Trophoblast cell (in vitro differentiated cells and primary cell): ENCODE data around the gene FAM184B.

ENCODE experiments used
- DNase-seq, 2 donors: peaks; one replicate each; pipeline ENCODE4 v3.0.0-alpha.2; 2016
- H2AFZ ChIP-seq: 2 replicates; pipeline ENCODE4 v1.6.1; 2013; ENCODE audit warnings: low read length, moderate library complexity, mild to moderate bottlenecking; ENCODE audit not compliant: insufficient read depth, poor library complexity
- H2AK5ac ChIP-seq: 2 replicates; pipeline ENCODE4 v1.6.1; 2013; ENCODE audit warnings: mild to moderate bottlenecking, low read length
- H2BK120ac ChIP-seq: 2 replicates; pipeline ENCODE4 v1.6.1; 2013; ENCODE audit warnings: low read length, mild to moderate bottlenecking, moderate library complexity; ENCODE audit not compliant: insufficient read depth, poor library complexity
- H2BK12ac ChIP-seq: 2 replicates; pipeline ENCODE4 v1.6.1; 2013; ENCODE audit warnings: mild to moderate bottlenecking, low read length, moderate library complexity
- H2BK5ac ChIP-seq: 2 replicates; pipeline ENCODE4 v1.6.1; 2013; ENCODE audit warnings: low read length, low read depth, moderate library complexity, mild to moderate bottlenecking; ENCODE audit not compliant: poor library complexity
- H3K14ac ChIP-seq: 2 replicates; pipeline ENCODE4 v1.6.1; 2013; ENCODE audit warnings: mild to moderate bottlenecking, low read length
- H3K18ac ChIP-seq: 2 replicates; pipeline ENCODE4 v1.6.1; 2013; ENCODE audit warnings: mild to moderate bottlenecking, low read length
- H3K23ac ChIP-seq: 2 replicates; pipeline ENCODE4 v1.6.1; 2013; ENCODE audit warnings: low read length
- H3K27ac ChIP-seq: 2 replicates; pipeline ENCODE4 v1.5.1; 2013; ENCODE audit warnings: low read depth, mild to moderate bottlenecking, inconsistent platforms, low read length, moderate library complexity
- H3K27me3 ChIP-seq: 2 replicates; pipeline ENCODE4 v1.6.1; 2013; ENCODE audit warnings: inconsistent platforms, mild to moderate bottlenecking, low read length, moderate library complexity; ENCODE audit not compliant: insufficient read depth
- H3K36me3 ChIP-seq, 2 experiments: 1 replicate in 1 of 2; 2 replicates in 1 of 2; pipeline ENCODE4 v1.6.1; 2013; ENCODE audit warnings: low read length in 2 of 2, mild to moderate bottlenecking in 2 of 2, moderate library complexity in 1 of 2; ENCODE audit not compliant: insufficient read depth in 2 of 2, control insufficient read depth in 1 of 2
- H3K4ac ChIP-seq: 2 replicates; pipeline ENCODE4 v1.6.1; 2013; ENCODE audit warnings: low read depth, mild to moderate bottlenecking, low read length, moderate library complexity
- H3K4me1 ChIP-seq, 2 experiments: 1 replicate in 1 of 2; 2 replicates in 1 of 2; pipeline ENCODE4 v1.6.1; 2013; ENCODE audit warnings: low read length in 2 of 2, mild to moderate bottlenecking in 2 of 2, moderate library complexity in 1 of 2; ENCODE audit not compliant: insufficient read depth in 2 of 2, control insufficient read depth in 1 of 2
- H3K4me2 ChIP-seq: 2 replicates; pipeline ENCODE4 v1.6.1; 2013; ENCODE audit warnings: inconsistent platforms, mild to moderate bottlenecking, low read length, moderate library complexity
- H3K4me3 ChIP-seq: 2 replicates; pipeline ENCODE4 v1.5.1; 2013; ENCODE audit warnings: mild to moderate bottlenecking, low read depth, low read length, inconsistent platforms
- H3K79me1 ChIP-seq: one replicate; pipeline ENCODE4 v1.6.1; 2013; ENCODE audit warnings: low read length
- H3K79me2 ChIP-seq: 2 replicates; pipeline ENCODE4 v1.6.1; 2013; ENCODE audit warnings: low read length, mild to moderate bottlenecking; ENCODE audit not compliant: control insufficient read depth, insufficient read depth, poor library complexity
- H3K9ac ChIP-seq: 2 replicates; pipeline ENCODE4 v1.6.1; 2013; ENCODE audit warnings: mild to moderate bottlenecking, low read length
- H3K9me3 ChIP-seq: 2 replicates; pipeline ENCODE4 v1.6.1; 2013; ENCODE audit warnings: low read depth, mild to moderate bottlenecking, control low read depth, inconsistent platforms, low read length; ENCODE audit not compliant: insufficient read depth
- H4K12ac ChIP-seq: 2 replicates; pipeline ENCODE4 v1.6.1; 2013; ENCODE audit warnings: low read depth, mild to moderate bottlenecking, low read length, moderate library complexity
- H4K8ac ChIP-seq: 2 replicates; pipeline ENCODE4 v1.6.1; 2013; ENCODE audit warnings: low read depth, mild to moderate bottlenecking, low read length, moderate library complexity
- H4K91ac ChIP-seq: one replicate; pipeline ENCODE4 v1.6.1; 2013; ENCODE audit warnings: low read depth, mild to moderate bottlenecking, low read length, moderate library complexity
- WGBS: extraction: QIAGEN DNeasy Blood & Tissue Kit; methylation state at CpG from one replicate; pipeline ENCODE4 v1.1.7; 2013; ENCODE audit warnings: missing lambda C conversion rate; ENCODE audit not compliant: insufficient read length, insufficient coverage; ENCODE audit errors: extremely low coverage; 5-methylcytosine and 5-hydroxymethylcytosine counted together

The FAM184B gene

GRCh38 chr4:17657090-17657489 lies 124.3 kb downstream of the FAM184B start:
- no peak overlapping the region for H3K4ac ChIP-seq
- no peak overlapping the region for H3K23ac ChIP-seq
- H3K14ac ChIP-seq = no peak overlapping the region
- H3K27me3 ChIP-seq = no peaks in the 10 kb centered on the region
- H4K91ac ChIP-seq = no peak overlapping the region
- no peak overlapping the region for H2AK5ac ChIP-seq
- H2BK120ac ChIP-seq = no peak overlapping the region
- no peak overlapping the region for H4K8ac ChIP-seq
- no peaks in the 10 kb centered on the region for H3K79me1 ChIP-seq
- no peaks in the 10 kb centered on the region for H3K4me1 ChIP-seq
- H3K9ac ChIP-seq = no peak overlapping the region
- no peak overlapping the region for H2BK5ac ChIP-seq
- H3K79me2 ChIP-seq = no peaks in the 10 kb centered on the region
- no peak overlapping the region for H3K4me3 ChIP-seq
- H2BK12ac ChIP-seq = no peak overlapping the region
- no peak for DNase-seq
- H3K4me2 ChIP-seq = no peak overlapping the region
- H2AFZ ChIP-seq = no peak overlapping the region
- H3K36me3 ChIP-seq = no peaks in the 10 kb centered on the region
- H3K9me3 ChIP-seq = peaks cover 2% of the 10 kb centered on the region
- no peak overlapping the region for H3K27ac ChIP-seq
- H4K12ac ChIP-seq = no peak overlapping the region
- WGBS = no CpG with 5 or more reads among the region's 1 CpG
- H3K18ac ChIP-seq = no peak overlapping the region

GRCh38 chr4:17654701-17655100 lies 126.7 kb downstream of the FAM184B start:
- Histone ChIP-seq H3K79me2 (no peaks in the 10 kb centered on the region), H3K18ac (no peak overlapping the region), H3K4me3 (no peak overlapping the region), H2AK5ac (no peak overlapping the region), H2BK12ac (no peak overlapping the region), H3K27ac (no peak overlapping the region), H3K4me2 (no peak overlapping the region), H4K8ac (no peak overlapping the region), H3K79me1 (no peaks in the 10 kb centered on the region), H3K14ac (no peak overlapping the region), H2BK120ac (no peak overlapping the region), H4K12ac (no peak overlapping the region), H3K27me3 (no peaks in the 10 kb centered on the region), H2AFZ (no peak overlapping the region), H3K9ac (no peak overlapping the region), H3K36me3 (no peaks in the 10 kb centered on the region), H4K91ac (no peak overlapping the region), H3K23ac (no peak overlapping the region), H3K4me1 (no peaks in the 10 kb centered on the region), H2BK5ac (no peak overlapping the region), H3K4ac (no peak overlapping the region), H3K9me3 (peaks cover 6% of the 10 kb centered on the region)
- no peak for DNase-seq
- no CpG with 5 or more reads among the region's 8 CpGs for WGBS

- H3K9me3 ChIP-seq = peaks cover 6% of the 10 kb centered on the region
- no peaks in the 10 kb centered on the region for H3K4me1 ChIP-seq
- WGBS = no CpG with 5 or more reads among the region's 2 CpGs
- H2BK12ac ChIP-seq = no peak overlapping the region
- no peak overlapping the region for H2BK120ac ChIP-seq
- no peak overlapping the region for H3K23ac ChIP-seq
- H2BK5ac ChIP-seq = no peak overlapping the region
- H3K9ac ChIP-seq = no peak overlapping the region
- H3K4ac ChIP-seq = no peak overlapping the region
- no peak overlapping the region for H3K18ac ChIP-seq
- no peak overlapping the region for H3K14ac ChIP-seq
- no peak overlapping the region for H4K8ac ChIP-seq
- no peak overlapping the region for H3K4me2 ChIP-seq
- DNase-seq = no peak
- no peak overlapping the region for H4K12ac ChIP-seq
- H3K27ac ChIP-seq = no peak overlapping the region
- H3K4me3 ChIP-seq = no peak overlapping the region
- no peak overlapping the region for H2AK5ac ChIP-seq
- H3K36me3 ChIP-seq = no peaks in the 10 kb centered on the region
- no peaks in the 10 kb centered on the region for H3K27me3 ChIP-seq
- no peaks in the 10 kb centered on the region for H3K79me1 ChIP-seq
- H3K79me2 ChIP-seq = no peaks in the 10 kb centered on the region
- H4K91ac ChIP-seq = no peak overlapping the region
- H2AFZ ChIP-seq = no peak overlapping the region
Observed at GRCh38 chr4:17650406-17650805, 131.0 kb downstream of the FAM184B start.

GRCh38 chr4:17647927-17648326 lies 133.5 kb downstream of the FAM184B start:
- H4K8ac ChIP-seq = no peak overlapping the region
- no peak overlapping the region for H3K4me3 ChIP-seq
- H3K79me2 ChIP-seq = no peaks in the 10 kb centered on the region
- H2BK12ac ChIP-seq = no peak overlapping the region
- H3K9ac ChIP-seq = no peak overlapping the region
- H3K36me3 ChIP-seq = no peaks in the 10 kb centered on the region
- WGBS = no CpG with 5 or more reads among the region's 5 CpGs
- no peak overlapping the region for H4K91ac ChIP-seq
- H3K4ac ChIP-seq = no peak overlapping the region
- no peaks in the 10 kb centered on the region for H3K27me3 ChIP-seq
- H3K9me3 ChIP-seq = peaks cover 7% of the 10 kb centered on the region
- H3K23ac ChIP-seq = no peak overlapping the region
- H3K4me1 ChIP-seq = no peaks in the 10 kb centered on the region
- H3K79me1 ChIP-seq = no peaks in the 10 kb centered on the region
- H3K18ac ChIP-seq = no peak overlapping the region
- DNase-seq = no peak
- H3K4me2 ChIP-seq = no peak overlapping the region
- no peak overlapping the region for H2BK5ac ChIP-seq
- no peak overlapping the region for H4K12ac ChIP-seq
- H2BK120ac ChIP-seq = no peak overlapping the region
- no peak overlapping the region for H3K27ac ChIP-seq
- H2AK5ac ChIP-seq = no peak overlapping the region
- no peak overlapping the region for H3K14ac ChIP-seq
- no peak overlapping the region for H2AFZ ChIP-seq
